Ishikawa (cell line): ENCODE data around the gene ST3GAL3.

Experiments
- CEBPB ChIP-seq: IDR thresholded peaks from 2 replicates; pipeline ENCODE4 v1.6.1; 2012
- CREB1 ChIP-seq: IDR thresholded peaks from 2 replicates; pipeline ENCODE4 v1.6.1; 2012; ENCODE audit warnings: low read depth
- EGR1 ChIP-seq: IDR thresholded peaks from 2 replicates; pipeline ENCODE4 v1.6.1; 2012
- EP300 ChIP-seq: IDR thresholded peaks from 2 replicates; pipeline ENCODE4 v1.6.1; 2012; ENCODE audit warnings: borderline replicate concordance
- NFIC ChIP-seq: IDR thresholded peaks from 2 replicates; pipeline ENCODE4 v1.6.1; 2012
- RAD21 ChIP-seq: IDR thresholded peaks from 2 replicates; pipeline ENCODE4 v1.6.1; 2012; ENCODE audit warnings: low read depth
- TAF1 ChIP-seq: IDR thresholded peaks from 2 replicates; pipeline ENCODE4 v1.6.1; 2012; ENCODE audit warnings: low read depth, mild to moderate bottlenecking
- TEAD4 ChIP-seq: IDR thresholded peaks from 2 replicates; pipeline ENCODE4 v1.6.1; 2012
- YY1 ChIP-seq: IDR thresholded peaks from 2 replicates; pipeline ENCODE4 v1.6.1; 2012; ENCODE audit warnings: low read depth
- TF ChIP-seq, protein P1 (sequence below): IDR thresholded peaks from 2 replicates; pipeline ENCODE4 v1.6.1; 2012
- TF ChIP-seq, protein P2 (sequence below): IDR thresholded peaks from 2 replicates; pipeline ENCODE4 v1.6.1; 2012
- TF ChIP-seq, protein P3 (sequence below): IDR thresholded peaks from 2 replicates; pipeline ENCODE4 v1.6.1; 2012; ENCODE audit warnings: low read depth, mild to moderate bottlenecking

DNA sequence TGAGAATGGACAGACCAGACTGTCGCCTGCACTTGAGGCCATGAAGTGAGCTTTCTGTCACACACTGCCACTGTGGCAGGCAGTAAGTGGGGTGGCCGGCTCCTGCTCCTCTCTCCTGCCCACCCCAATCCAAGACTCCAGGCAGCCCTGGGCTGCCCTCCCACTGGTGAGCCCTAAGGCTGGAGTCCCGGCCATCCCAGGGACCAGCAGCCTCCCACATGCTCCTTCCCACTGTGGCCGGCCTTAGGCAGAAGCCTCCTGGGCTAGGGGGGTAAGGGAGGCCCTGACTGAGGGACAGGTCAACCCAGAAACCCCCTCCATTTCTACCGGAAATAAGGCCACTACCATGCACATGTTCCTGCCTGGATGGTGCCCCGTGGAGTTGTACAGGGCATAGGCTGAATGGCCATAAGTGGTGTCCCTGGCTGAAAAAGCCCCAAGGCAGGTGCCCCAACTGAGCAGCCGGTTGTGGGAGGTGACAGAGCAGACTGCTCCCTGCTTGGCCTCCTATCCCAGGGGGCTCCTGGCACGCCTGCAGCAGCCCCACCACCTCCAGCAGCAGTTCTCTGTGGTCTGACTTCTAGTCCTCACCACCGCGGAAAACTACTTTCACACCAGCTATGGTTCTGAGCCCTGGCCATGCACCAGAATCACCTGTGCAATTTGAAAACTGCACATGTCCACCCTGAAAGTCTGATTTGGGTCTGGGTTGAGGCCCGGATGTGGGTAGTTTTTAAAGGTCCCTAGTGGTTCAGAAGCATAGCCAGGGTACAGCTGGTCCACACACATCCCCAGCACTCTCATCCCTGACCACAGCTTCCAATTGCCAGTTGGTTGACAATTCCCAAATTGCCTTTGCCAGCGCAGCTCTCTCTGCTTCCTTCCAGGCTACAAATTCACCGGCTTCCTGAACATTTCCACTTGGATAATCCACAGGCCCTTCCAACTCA, 224.7 kb downstream of the ST3GAL3 start:
- TF ChIP-seq RAD21 (no peak), EP300 (no peak), CEBPB (no peak), TEAD4 (no peak), CREB1 (no peak), EGR1 (no peak), NFIC (no peak), TAF1 (no peak), YY1 (no peak)
- TF ChIP-seq, protein P1, sequence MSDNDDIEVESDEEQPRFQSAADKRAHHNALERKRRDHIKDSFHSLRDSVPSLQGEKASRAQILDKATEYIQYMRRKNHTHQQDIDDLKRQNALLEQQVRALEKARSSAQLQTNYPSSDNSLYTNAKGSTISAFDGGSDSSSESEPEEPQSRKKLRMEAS: no peak
- TF ChIP-seq, protein P2, sequence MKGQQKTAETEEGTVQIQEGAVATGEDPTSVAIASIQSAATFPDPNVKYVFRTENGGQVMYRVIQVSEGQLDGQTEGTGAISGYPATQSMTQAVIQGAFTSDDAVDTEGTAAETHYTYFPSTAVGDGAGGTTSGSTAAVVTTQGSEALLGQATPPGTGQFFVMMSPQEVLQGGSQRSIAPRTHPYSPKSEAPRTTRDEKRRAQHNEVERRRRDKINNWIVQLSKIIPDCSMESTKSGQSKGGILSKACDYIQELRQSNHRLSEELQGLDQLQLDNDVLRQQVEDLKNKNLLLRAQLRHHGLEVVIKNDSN: no peak
- TF ChIP-seq, protein P3, sequence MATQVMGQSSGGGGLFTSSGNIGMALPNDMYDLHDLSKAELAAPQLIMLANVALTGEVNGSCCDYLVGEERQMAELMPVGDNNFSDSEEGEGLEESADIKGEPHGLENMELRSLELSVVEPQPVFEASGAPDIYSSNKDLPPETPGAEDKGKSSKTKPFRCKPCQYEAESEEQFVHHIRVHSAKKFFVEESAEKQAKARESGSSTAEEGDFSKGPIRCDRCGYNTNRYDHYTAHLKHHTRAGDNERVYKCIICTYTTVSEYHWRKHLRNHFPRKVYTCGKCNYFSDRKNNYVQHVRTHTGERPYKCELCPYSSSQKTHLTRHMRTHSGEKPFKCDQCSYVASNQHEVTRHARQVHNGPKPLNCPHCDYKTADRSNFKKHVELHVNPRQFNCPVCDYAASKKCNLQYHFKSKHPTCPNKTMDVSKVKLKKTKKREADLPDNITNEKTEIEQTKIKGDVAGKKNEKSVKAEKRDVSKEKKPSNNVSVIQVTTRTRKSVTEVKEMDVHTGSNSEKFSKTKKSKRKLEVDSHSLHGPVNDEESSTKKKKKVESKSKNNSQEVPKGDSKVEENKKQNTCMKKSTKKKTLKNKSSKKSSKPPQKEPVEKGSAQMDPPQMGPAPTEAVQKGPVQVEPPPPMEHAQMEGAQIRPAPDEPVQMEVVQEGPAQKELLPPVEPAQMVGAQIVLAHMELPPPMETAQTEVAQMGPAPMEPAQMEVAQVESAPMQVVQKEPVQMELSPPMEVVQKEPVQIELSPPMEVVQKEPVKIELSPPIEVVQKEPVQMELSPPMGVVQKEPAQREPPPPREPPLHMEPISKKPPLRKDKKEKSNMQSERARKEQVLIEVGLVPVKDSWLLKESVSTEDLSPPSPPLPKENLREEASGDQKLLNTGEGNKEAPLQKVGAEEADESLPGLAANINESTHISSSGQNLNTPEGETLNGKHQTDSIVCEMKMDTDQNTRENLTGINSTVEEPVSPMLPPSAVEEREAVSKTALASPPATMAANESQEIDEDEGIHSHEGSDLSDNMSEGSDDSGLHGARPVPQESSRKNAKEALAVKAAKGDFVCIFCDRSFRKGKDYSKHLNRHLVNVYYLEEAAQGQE: no peak
